ENCODE measurements around the gene TMEM69.
"Not testable (repeated sequence)": the region's sequence is repeated elsewhere in the genome, so short reads cannot be mapped to it uniquely, and the experiment has no call there.

DNA sequence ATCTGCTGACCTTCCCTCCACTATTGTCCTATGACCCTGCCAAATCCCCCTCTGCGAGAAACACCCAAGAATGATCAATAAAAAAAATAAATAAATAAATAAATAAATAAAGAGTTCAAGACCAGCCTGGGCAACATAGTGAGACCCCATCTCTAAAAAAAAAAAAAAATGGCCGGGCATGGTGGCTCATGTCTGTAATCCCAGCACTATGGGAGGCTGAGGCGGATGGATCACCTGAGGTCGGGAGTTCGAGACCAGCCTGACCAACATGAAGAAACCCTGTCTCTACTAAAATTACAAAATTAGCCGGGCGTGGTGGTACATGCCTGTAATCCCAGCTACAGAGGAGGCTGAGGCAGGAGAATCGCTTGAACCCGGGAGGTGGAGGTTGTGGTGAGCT, 38.0 kb downstream of the TMEM69 start:
- TF ChIP-seq, protein P1, sequence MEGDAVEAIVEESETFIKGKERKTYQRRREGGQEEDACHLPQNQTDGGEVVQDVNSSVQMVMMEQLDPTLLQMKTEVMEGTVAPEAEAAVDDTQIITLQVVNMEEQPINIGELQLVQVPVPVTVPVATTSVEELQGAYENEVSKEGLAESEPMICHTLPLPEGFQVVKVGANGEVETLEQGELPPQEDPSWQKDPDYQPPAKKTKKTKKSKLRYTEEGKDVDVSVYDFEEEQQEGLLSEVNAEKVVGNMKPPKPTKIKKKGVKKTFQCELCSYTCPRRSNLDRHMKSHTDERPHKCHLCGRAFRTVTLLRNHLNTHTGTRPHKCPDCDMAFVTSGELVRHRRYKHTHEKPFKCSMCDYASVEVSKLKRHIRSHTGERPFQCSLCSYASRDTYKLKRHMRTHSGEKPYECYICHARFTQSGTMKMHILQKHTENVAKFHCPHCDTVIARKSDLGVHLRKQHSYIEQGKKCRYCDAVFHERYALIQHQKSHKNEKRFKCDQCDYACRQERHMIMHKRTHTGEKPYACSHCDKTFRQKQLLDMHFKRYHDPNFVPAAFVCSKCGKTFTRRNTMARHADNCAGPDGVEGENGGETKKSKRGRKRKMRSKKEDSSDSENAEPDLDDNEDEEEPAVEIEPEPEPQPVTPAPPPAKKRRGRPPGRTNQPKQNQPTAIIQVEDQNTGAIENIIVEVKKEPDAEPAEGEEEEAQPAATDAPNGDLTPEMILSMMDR (IDR thresholded peaks at IDR 0.05): not testable (repeated sequence)
- TF ChIP-seq POLR2A (IDR thresholded peaks at IDR 0.05): not testable (repeated sequence)

Data from right lobe of liver (tissue), 4 donors.